ENCODE data around the gene POU2F3. TPM values are rescaled to one million over a fixed set of nuclear protein-coding genes. Genes with fewer than 3 reads are reported as not detected.

POU2F3 gene
- total RNA-seq, 6 experiments from 2014 or later: not detected

- Mint-ChIP-seq H3K9me3 (no peaks in the 10 kb centered on the region), H3K27ac (no peak overlapping the region), H3K27me3 (ENCODE audit: insufficient read depth) (peaks cover 2% of the 10 kb centered on the region; the same call in 1 of the 2 replicates), H3K36me3 (ENCODE audit: low read depth) (peaks cover 14% of the 10 kb centered on the region), H3K4me3 (no peak overlapping the region), H3K4me1 (ENCODE audit: low read depth) (peaks cover 73% of the 10 kb centered on the region)
- DNase-seq: no peak
- no peak for TF ChIP-seq CTCF (IDR thresholded peaks at IDR 0.05)
These were observed 102.3 kb downstream of the POU2F3 start for GRCh38 chr11:120342226-120342625.

GRCh38 chr11:120342678-120343077, 102.7 kb downstream of the POU2F3 start:
- no peak for TF ChIP-seq CTCF (IDR thresholded peaks at IDR 0.05)
- Mint-ChIP-seq H3K27me3 (ENCODE audit: insufficient read depth) (peaks cover 2% of the 10 kb centered on the region; the same call in 1 of the 2 replicates), H3K27ac (no peak overlapping the region), H3K4me1 (ENCODE audit: low read depth) (peaks cover 78% of the 10 kb centered on the region), H3K36me3 (ENCODE audit: low read depth) (peaks cover 10% of the 10 kb centered on the region), H3K9me3 (no peaks in the 10 kb centered on the region), H3K4me3 (no peak overlapping the region)
- DNase-seq: no peak

- no peak for TF ChIP-seq CTCF (IDR thresholded peaks at IDR 0.05)
- no peaks in the 10 kb centered on the region for H3K9me3 Mint-ChIP-seq
- no peak overlapping the region for H3K4me3 Mint-ChIP-seq
- H3K27ac Mint-ChIP-seq: no peak overlapping the region
- H3K27me3 Mint-ChIP-seq (ENCODE audit: insufficient read depth): peaks cover 2% of the 10 kb centered on the region; the same call in 1 of the 2 replicates
- peaks cover 80% of the 10 kb centered on the region for H3K4me1 Mint-ChIP-seq (ENCODE audit: low read depth)
- H3K36me3 Mint-ChIP-seq (ENCODE audit: low read depth): peaks cover 5% of the 10 kb centered on the region; the same call in 1 of the 2 replicates
- no peak for DNase-seq
These were observed 103.5 kb downstream of the POU2F3 start for GRCh38 chr11:120343429-120343828.

GRCh38 chr11:120344302-120345004, 104.5 kb downstream of the POU2F3 start:
- H3K27me3 Mint-ChIP-seq (ENCODE audit: insufficient read depth): peaks cover 2% of the 10 kb centered on the region; the same call in 1 of the 2 replicates
- peak overlapping the region; percentile 16; the same call in 1 of the 2 replicates for H3K4me3 Mint-ChIP-seq

GRCh38 chr11:120346233-120346632, 106.3 kb downstream of the POU2F3 start:
- H3K4me3 Mint-ChIP-seq: no peak overlapping the region
- no peak for TF ChIP-seq CTCF (IDR thresholded peaks at IDR 0.05)
- H3K9me3 Mint-ChIP-seq: no peaks in the 10 kb centered on the region

More at GRCh38 chr11:120344302-120345004, 104.5 kb downstream of the POU2F3 start:
- Mint-ChIP-seq H3K36me3 (ENCODE audit: low read depth) (peaks cover 5% of the 10 kb centered on the region; the same call in 1 of the 2 replicates), H3K9me3 (no peaks in the 10 kb centered on the region), H3K4me1 (ENCODE audit: low read depth) (peaks cover 79% of the 10 kb centered on the region), H3K27ac (no peak overlapping the region)
- no peak for TF ChIP-seq CTCF (IDR thresholded peaks at IDR 0.05)
- DNase-seq: peak; percentile 40

More at GRCh38 chr11:120346233-120346632, 106.3 kb downstream of the POU2F3 start:
- Mint-ChIP-seq H3K4me1 (ENCODE audit: low read depth) (peaks cover 79% of the 10 kb centered on the region), H3K27me3 (ENCODE audit: insufficient read depth) (peaks cover 2% of the 10 kb centered on the region; the same call in 1 of the 2 replicates), H3K27ac (no peak overlapping the region), H3K36me3 (ENCODE audit: low read depth) (peaks cover 5% of the 10 kb centered on the region; the same call in 1 of the 2 replicates)
- no peak for DNase-seq
